RPMI7951 (cell line): ENCODE results near the gene GLG1. TPM values are rescaled to one million over a fixed set of nuclear protein-coding genes. Genes with fewer than 3 reads are reported as not detected.
A peak's percentile ranks its signal among the peaks of the same experiment; 100 is the strongest.
"Not testable (repeated sequence)": the region's sequence is repeated elsewhere in the genome, so short reads cannot be mapped to it uniquely, and the experiment has no call there.

ENCODE experiments used
- DNase-seq: peaks from one replicate; pipeline ENCODE4 v3.0.0-alpha.2; 2012; ENCODE audit warnings: low read depth
- total RNA-seq: library from RNA; depleted of rRNA; stranded (reverse); fragments of >200 nt; shearing (Covaris generic); gene quantifications from 2 replicates; pipeline ENCODE4 v1.2.3, GENCODE V29; 2014

The GLG1 gene
- total RNA-seq, 1 experiment from 2014 or later = 70.9 TPM

- not testable (repeated sequence) for DNase-seq
Measured at GRCh38 chr16:74537746-74538145, 69.2 kb downstream of the GLG1 start.

DNA sequence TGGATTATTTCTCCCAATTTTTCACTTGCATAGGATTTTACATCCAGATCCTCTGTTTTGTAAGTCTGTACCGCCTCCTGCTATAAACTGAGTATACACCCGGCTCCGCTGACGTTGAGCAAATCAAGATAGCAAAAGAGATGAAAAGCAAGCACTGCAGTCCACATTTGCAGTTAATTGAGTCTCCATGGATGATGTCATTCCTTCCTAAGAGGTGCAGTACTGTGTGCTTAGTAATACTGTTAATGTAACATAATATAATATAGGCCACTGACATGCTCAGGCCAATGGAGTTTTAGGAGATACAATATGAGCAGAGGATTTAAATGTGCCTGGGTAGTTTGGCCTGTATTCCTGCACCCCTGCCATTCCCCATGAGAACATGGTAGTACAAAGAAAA, 72.3 kb downstream of the GLG1 start:
- DNase-seq = not testable (repeated sequence)

DNA sequence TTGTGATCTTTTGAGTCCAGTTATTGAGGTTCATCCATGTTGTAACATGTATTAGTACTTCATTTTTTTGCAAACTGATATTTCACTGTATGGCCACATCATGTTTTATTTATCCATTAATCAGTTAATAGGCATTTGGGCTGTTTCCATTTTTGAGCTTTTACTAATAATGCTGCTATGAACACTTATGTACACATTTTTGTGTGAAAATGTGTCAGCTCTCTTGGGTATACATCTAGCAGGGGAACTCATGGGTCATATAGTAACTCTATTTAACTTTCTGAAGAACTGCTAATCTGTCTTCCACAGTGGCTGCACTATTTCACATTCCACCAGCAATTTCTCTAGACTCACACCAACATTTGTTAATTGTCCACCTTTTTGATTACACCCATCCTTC, 82.0 kb downstream of the GLG1 start:
- DNase-seq = no peak

DNA sequence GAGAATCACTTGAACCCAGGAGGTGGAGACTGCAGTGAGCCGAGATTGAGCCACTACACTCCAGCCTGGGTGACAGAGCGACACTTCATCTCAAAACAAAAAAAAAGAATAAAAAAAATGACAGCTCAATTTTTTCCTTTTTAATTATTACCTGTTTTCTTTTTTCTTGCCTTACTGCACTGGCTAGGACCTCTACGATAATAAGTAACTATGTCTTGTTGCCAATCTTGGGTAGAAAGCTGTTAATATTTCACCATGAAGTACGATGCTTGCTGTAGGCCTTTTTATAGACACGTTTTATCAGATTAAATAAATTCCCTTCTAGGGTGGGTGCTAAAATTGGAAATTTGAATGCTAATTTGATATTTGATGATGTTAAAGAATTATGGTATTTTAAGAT, 82.8 kb downstream of the GLG1 start:
- DNase-seq = no peak

DNA sequence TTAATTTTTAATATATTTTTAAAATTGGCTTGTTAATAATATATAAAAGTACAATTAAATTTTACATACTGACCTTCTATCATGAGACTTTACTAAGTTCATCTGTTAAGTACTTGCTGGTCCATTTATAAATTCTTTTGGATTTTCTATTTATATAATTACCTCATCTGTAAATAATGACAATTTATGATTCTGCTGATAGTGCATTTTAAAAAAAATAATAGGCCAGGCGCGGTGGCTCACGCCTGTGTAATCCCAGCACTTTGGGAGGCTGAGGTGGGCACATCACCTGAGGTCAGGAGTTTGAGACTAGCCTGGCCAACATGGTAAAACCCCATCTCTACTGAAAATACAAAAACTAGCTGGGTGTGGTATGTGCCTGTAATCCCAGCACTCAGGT, 83.2 kb downstream of the GLG1 start:
- DNase-seq = not testable (repeated sequence)

DNA sequence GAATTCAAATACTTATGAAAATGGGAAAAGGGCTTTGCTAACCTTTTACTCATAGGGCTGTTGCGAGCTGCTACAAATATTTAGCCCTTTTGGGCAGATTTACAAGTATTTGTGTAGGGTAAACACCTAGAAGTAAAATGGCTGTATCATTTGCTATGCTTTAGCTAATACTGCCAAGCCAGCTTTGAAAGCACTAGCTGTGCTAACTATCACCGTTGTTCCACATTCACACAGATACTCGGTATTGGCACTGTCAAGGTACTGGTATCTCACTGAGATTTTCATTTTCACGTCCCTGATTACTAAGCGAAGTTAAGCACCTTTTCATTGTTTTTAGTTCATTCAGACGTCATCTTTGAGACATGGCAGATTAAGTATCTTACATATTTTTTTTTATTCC, 84.8 kb downstream of the GLG1 start:
- DNase-seq = no peak

GRCh38 chr16:74521691-74522090, 85.2 kb downstream of the GLG1 start:
- peak; percentile 83 for DNase-seq

GRCh38 chr16:74518934-74519333, 88.0 kb downstream of the GLG1 start:
- not testable (repeated sequence) for DNase-seq

DNA sequence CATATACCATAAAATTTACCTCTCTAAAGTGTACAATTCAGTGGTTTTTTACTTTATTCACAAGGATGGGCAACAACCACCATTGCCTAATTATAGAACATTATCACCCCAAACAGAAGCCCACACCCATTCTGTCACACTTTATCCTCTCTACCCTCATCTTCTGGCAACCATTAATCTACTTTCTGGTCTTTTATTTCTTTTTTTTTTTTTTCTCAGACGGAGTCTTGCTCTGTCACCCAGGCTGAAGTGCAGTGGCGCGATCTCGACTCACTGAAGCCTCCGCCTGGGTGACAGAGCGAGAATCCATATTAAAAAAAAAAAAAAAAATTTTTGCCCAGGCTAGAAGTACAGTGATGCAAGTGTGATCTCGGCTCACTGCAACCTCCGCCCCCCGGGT, 95.0 kb downstream of the GLG1 start:
- DNase-seq = no peak

DNA sequence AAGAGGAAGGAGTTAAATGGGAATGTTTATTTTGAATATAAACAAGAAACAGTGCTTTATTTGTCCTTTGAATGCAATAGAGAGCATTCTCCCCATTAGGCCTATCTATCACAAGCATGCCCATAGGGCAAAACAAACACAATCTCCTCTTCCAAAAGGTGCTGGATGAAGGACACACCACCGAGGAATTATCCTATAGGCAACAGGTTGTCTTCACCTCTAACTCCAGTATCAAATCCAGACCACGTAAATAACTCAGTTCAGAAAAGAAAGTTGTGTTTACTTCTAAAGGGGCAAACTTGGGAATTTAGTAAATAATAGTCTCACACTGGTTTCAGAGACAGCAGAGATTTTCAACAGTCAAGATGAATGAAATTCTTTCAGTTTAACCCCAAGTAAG, 101.9 kb downstream of the GLG1 start:
- no peak for DNase-seq

DNA sequence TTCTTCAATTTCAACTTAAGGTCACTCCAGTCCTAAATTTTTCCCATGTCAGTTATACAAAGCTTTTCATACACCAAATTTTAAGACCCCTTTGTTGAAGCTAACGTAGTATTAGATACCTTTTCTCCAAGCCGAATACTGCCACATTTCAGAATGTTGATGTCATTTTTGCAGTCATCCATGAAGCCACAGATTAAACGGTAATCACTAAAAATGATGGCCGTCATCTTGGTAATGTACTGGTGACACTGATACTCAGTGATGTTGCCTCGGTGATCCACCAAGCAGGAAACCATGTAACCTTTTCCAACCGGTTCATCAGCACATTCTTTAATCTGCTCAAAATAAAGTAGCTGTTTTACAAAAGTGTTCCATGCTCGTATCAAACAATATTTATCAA, 103.5 kb downstream of the GLG1 start:
- no peak for DNase-seq

DNA sequence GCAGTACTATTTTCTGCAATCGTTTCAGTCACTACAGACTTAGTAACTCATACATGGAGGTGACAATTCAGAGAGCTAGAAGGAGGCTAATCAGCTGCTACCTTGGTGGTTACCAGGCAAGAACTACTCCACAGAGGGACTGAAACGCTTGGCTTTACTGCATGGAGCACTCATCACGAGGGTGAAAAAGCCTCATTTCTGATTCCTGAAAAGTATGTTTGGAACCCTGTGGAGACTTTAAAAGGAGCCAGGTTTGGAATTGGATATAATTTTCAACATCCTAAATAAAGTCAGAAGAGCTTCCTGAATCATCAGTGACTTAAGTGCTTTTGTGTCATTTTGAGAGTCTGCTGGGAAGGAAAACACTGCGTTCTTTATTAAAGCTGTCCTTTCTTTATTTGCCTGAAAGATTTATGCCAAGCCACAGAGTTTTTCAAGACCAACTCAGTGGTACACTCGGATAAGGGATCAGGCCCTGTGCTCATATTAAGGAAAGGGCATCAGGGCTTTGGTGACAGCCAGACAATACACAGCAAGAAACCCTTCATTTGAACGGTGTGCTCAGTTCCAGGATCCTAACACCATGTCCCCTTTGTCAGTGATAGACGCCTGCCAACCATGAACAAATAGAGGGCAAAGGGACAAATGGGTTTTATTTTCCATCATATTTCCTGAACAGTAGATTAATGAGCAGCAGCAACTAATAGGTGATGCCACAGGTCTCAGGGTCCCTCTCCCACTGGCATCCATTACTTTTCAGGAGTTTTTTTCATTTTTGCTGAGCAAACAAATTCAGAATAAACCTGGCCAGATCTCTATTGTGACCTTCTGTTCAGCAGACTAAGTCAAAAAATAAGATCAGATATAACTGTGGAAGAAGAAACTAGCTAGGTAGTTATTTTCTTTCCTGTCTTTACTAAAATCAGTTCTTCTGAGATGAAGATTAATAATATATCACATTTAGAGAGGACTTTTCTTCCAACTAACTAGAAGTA, 105.1 kb downstream of the GLG1 start:
- peak; percentile 19 for DNase-seq

- DNase-seq = no peak
Measured at GRCh38 chr16:74500907-74501306, 106.0 kb downstream of the GLG1 start.

DNA sequence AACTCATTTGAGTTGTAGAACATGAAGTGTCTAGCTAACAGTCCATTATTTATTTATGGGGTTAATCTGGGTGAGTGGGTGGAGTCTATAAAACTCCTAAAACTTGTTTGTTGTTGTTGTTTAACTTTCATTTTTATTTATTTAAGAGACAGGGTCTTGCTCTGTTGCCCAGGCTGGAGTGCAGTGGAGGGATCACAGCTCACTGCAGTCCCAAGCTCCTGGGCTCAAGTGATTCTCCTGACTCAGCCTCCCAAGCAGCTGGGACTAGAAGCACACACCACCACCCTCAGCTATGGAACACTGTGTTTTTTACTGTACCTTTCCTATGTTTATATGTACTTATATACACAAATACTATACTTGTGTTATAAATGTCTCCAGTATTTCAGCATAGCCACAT, 107.8 kb downstream of the GLG1 start:
- DNase-seq = no peak

GRCh38 chr16:74497761-74498160, 109.2 kb downstream of the GLG1 start:
- no peak for DNase-seq

DNA sequence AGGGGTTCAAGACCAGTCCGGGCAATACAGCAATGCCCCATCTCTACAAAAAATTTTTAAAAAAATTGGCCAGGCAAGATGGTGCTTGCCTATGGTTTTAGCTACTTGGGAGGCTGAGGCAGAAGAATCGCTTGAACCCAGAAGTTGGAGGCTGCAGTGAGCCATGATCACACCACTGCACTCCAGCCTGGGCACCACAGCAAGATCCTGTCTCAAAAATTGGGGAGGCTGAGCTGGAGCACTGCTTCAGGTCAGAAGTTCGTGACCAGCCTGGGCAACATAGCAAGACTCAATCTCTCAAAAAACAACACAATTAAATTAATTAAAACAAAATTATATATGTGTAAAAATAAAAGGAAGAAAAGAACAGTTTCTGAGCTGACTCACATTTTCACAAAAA, 110.9 kb downstream of the GLG1 start:
- no peak for DNase-seq

- DNase-seq = no peak
Measured at GRCh38 chr16:74492976-74493375, 113.9 kb downstream of the GLG1 start.

GRCh38 chr16:74487634-74488495, 119.0 kb downstream of the GLG1 start:
- no peak for DNase-seq

DNA sequence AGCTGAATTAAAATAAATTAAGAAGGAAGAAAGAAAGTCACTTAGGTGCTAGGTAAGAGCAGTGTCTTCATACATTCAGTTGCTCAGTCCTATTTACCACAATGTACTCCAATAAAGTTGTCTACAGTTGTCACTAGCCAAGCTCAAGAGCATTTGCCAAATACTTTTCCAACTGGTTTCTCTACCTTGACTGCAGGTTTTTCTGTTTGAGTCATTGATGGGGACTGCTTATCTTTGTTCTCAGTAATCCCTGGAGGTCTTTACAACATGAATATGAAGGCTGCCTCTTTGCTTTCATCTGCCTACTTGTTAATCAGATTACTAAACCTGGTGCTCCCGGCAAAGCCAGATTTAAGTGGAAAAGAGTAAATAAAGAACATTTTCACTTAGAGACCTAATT, 121.0 kb downstream of the GLG1 start:
- DNase-seq = no peak

GRCh38 chr16:74480150-74481029, 126.5 kb downstream of the GLG1 start:
- peak; percentile 79 for DNase-seq

DNA sequence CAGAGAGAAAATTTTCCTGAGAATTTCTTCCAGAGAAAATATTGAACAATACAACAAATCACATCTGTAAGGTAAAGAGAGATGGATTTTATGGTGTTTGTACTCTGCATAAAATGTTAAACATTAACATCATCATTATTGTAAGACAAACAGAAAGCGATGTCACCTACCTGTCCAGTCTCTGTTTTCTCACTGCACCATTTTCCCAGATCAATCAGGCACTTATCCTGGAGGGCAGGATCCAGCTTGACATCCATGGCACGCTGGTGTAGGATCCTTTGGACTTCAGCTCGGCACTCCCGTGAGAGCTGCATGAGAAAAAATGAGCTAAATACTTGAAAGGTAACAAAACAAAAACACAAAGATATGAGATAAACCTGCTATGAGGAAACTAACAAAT, 129.7 kb downstream of the GLG1 start:
- no peak for DNase-seq

GRCh38 chr16:74474416-74474815, 132.5 kb downstream of the GLG1 start:
- DNase-seq = no peak
